ENCODE measurements around the gene RBMY1A1. TPM values are rescaled to one million over a fixed set of nuclear protein-coding genes. Genes with fewer than 3 reads are reported as not detected.
"Not testable (repeated sequence)": the region's sequence is repeated elsewhere in the genome, so short reads cannot be mapped to it uniquely, and the experiment has no call there.

Gene RBMY1A1
- total RNA-seq (not detected), polyA plus RNA-seq (not detected), total RNA-seq (0 reads per million in 6 experiments)

GRCh38 chrY:21534579-21534978 is at the start of gene RBMY1A1:
Gene RBMY1A1 (plus strand): TSS chrY:21534879. CDS start chrY:21536892, 2,013 bp downstream.
- ATAC-seq, H3K27me3 Mint-ChIP-seq, H3K36me3 Mint-ChIP-seq, H3K27ac Mint-ChIP-seq, POLR2A ChIA-PET, H3K4me1 Mint-ChIP-seq, DNase-seq, H3K9me3 Mint-ChIP-seq, H3K4me3 Mint-ChIP-seq: not testable (repeated sequence)

GRCh38 chrY:21511038-21511437 is 23.6 kb upstream of the RBMY1A1 start, which contains the start of gene RBMY1B:
Gene RBMY1B (plus strand): TSS chrY:21511338. CDS start chrY:21513351, 2,013 bp downstream.
- H3K9me3 Mint-ChIP-seq, result not testable (repeated sequence)

GRCh38 chrY:21559316-21559984 is 24.8 kb downstream of the RBMY1A1 start:
- H3K36me3 Mint-ChIP-seq, POLR2A ChIA-PET, H3K27ac Mint-ChIP-seq, H3K4me3 Mint-ChIP-seq, H3K27me3 Mint-ChIP-seq, H3K9me3 Mint-ChIP-seq, H3K4me1 Mint-ChIP-seq, ATAC-seq, DNase-seq: not testable (repeated sequence)

More at GRCh38 chrY:21511038-21511437, 23.6 kb upstream of the RBMY1A1 start, which contains the start of gene RBMY1B:
- H3K27me3 Mint-ChIP-seq, H3K4me3 Mint-ChIP-seq, H3K36me3 Mint-ChIP-seq, ATAC-seq, DNase-seq, H3K27ac Mint-ChIP-seq, POLR2A ChIA-PET, H3K4me1 Mint-ChIP-seq: not testable (repeated sequence)

- H3K36me3 Mint-ChIP-seq, result no peaks in the 10 kb centered on the region
- no peak for DNase-seq
- POLR2A ChIA-PET, result no interaction called here
- H3K27me3 Mint-ChIP-seq, result no peaks in the 10 kb centered on the region
- H3K4me1 Mint-ChIP-seq, result no peaks in the 10 kb centered on the region
- no peak for ATAC-seq
- H3K27ac Mint-ChIP-seq, result no peak overlapping the region
- no peak overlapping the region for H3K4me3 Mint-ChIP-seq
- no peaks in the 10 kb centered on the region for H3K9me3 Mint-ChIP-seq
Observed at GRCh38 chrY:21585449-21585848, 50.8 kb downstream of the RBMY1A1 start.

GRCh38 chrY:21586454-21586853 is 51.8 kb downstream of the RBMY1A1 start:
- H3K4me1 Mint-ChIP-seq, H3K4me3 Mint-ChIP-seq, ATAC-seq, H3K27ac Mint-ChIP-seq, POLR2A ChIA-PET, H3K27me3 Mint-ChIP-seq, DNase-seq, H3K36me3 Mint-ChIP-seq, H3K9me3 Mint-ChIP-seq: not testable (repeated sequence)

GRCh38 chrY:21592059-21592458 is 57.4 kb downstream of the RBMY1A1 start:
- DNase-seq (no peak), ATAC-seq (no peak)
- Mint-ChIP-seq H3K27ac (no peak overlapping the region), H3K9me3 (no peaks in the 10 kb centered on the region), H3K27me3 (peaks cover 0 to 8% (median 0%) of the 10 kb centered on the region in 5 donors), H3K4me3 (no peak overlapping the region), H3K4me1 (no peaks in the 10 kb centered on the region), H3K36me3 (no peaks in the 10 kb centered on the region)
- POLR2A ChIA-PET, result no interaction called here

DNA sequence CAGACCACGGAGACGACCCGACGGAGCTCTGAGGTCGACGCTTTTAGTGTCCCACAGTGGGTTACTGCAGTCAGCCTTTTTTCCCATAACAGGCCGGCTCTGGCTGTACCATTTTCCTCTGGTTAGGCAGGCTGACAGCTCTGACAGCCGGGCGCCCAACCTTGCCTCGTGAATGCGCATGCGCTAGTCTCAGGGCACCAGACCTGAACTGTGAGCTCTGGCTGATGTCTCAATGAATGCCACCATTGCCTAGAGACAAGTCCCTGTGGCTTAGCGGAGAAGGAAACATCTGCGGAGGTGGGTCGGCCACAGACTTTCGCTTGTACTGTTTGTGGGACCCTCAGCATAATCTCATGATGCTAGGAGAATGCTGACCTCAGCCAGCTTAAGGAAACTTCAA is 61.6 kb downstream of the RBMY1A1 start:
- DNase-seq, ATAC-seq, H3K4me3 Mint-ChIP-seq, H3K9me3 Mint-ChIP-seq, POLR2A ChIA-PET, H3K4me1 Mint-ChIP-seq, H3K27ac Mint-ChIP-seq, H3K36me3 Mint-ChIP-seq: not testable (repeated sequence)
- H3K27me3 Mint-ChIP-seq, result peaks cover 0 to 16% (median 0%) of the 10 kb centered on the region in 5 donors

Other genes starting within 250 kb of the RBMY1A1 start
- not detected for gene RBMY1B, start 23.5 kb upstream of the RBMY1A1 start, total RNA-seq
- not detected for gene RBMY1B, start 23.5 kb upstream of the RBMY1A1 start, polyA plus RNA-seq